A549 (cell line): ENCODE results near the gene BRPF3. TPM values are rescaled to one million over a fixed set of nuclear protein-coding genes. Genes with fewer than 3 reads are reported as not detected.

Experiments used
- ATAC-seq, 2 experiments: fragments of 200-7000 bp in 1 of 2; fragments of >200 bp in 1 of 2; cut with Nextera tagmentation in 1 of 2; cut with Tn5 transposase in 1 of 2; 3 replicates each; pipeline versions ENCODE4 v1.8.0 to v1.9.1; 2018 to 2020; ENCODE audit warnings: mild to moderate bottlenecking in 1 of 2, moderate library complexity in 1 of 2
- CTCF ChIA-PET: fragments of 300-600 bp; sonication (Branson Sonifier 250); formaldehyde crosslinking; extraction: SDS; loops from one replicate; lab custom pipeline; 2021; ENCODE audit warnings: antibody characterized with exemption, inconsistent platforms; lab: Yijun Ruan, JAX
- POLR2A ChIA-PET: fragments of 350-600 bp; formaldehyde crosslinking; extraction: SDS; loops from one replicate; lab custom pipeline; 2021; ENCODE audit warnings: antibody characterized with exemption, inconsistent platforms; lab: Yijun Ruan, JAX
- DNase-seq, 2 experiments: peaks; one replicate each; pipeline versions ENCODE4 v3.0.0 to v3.0.0-alpha.2; 2011 to 2016; ENCODE audit warnings: low read depth in 1 of 2, low spot score in 1 of 2
- FAIRE-seq: peaks from 2 replicates; lab custom pipeline; 2011; peaks lifted over from hg19 to GRCh38; lab: Jason Lieb, UNC
- H3K27ac ChIP-seq, 2 experiments: fragments of >200 bp; sonication (Bioruptor Twin); formaldehyde crosslinking; 3 replicates each; pipeline ENCODE4 v1.5.1; 2016 to 2017
- H3K4me1 ChIP-seq: fragments of >200 bp; sonication (Bioruptor Twin); formaldehyde crosslinking; 3 replicates; pipeline ENCODE4 v1.6.1; 2016
- H3K4me2 ChIP-seq: fragments of >200 bp; sonication (Bioruptor Twin); formaldehyde crosslinking; 3 replicates; pipeline ENCODE4 v1.6.1; 2016
- H3K4me3 ChIP-seq: fragments of >200 bp; sonication (Bioruptor Twin); formaldehyde crosslinking; 3 replicates; pipeline ENCODE4 v1.5.1; 2016
- H3K9me3 ChIP-seq: fragments of >200 bp; sonication (Bioruptor Twin); formaldehyde crosslinking; 3 replicates; pipeline ENCODE4 v1.6.1; 2016
- ATOH8 ChIP-seq: fragments of 250-450 bp; sonication (Bioruptor Pico); IDR thresholded peaks from 2 replicates; pipeline ENCODE4 v1.5.0; 2020; ENCODE audit warnings: low read depth, mild to moderate bottlenecking, moderate library complexity
- BHLHE40 ChIP-seq: IDR thresholded peaks from 2 replicates; pipeline ENCODE4 v1.6.1; 2012; ENCODE audit warnings: low read depth, low read length, inconsistent platforms
- CEBPB ChIP-seq, 2 experiments: fragments of >200 bp in 1 of 2; sonication (Bioruptor Twin) in 1 of 2; formaldehyde crosslinking in 1 of 2; IDR thresholded peaks; 2 replicates each; pipeline ENCODE4 v1.6.1; 2012 to 2016
- CHD2 ChIP-seq: fragments of 150-350 bp; IDR thresholded peaks from 2 replicates; pipeline ENCODE4 v1.6.1; 2014; ENCODE audit warnings: low read length; ENCODE audit not compliant: partially characterized antibody
- CHD4 ChIP-seq: fragments of 200-600 bp; sonication (generic); IDR thresholded peaks from 2 replicates; pipeline ENCODE4 v1.6.1; 2016; ENCODE audit warnings: antibody characterized with exemption, mild to moderate bottlenecking, borderline replicate concordance
- E2F6 ChIP-seq: IDR thresholded peaks from 2 replicates; pipeline ENCODE4 v1.6.1; 2012; ENCODE audit warnings: low read depth, borderline replicate concordance
- ESRRA ChIP-seq: fragments of 150-350 bp; IDR thresholded peaks from 2 replicates; pipeline ENCODE4 v1.6.1; 2014; ENCODE audit warnings: mild to moderate bottlenecking, low read length, borderline replicate concordance
- FOSB ChIP-seq: fragments of 250-450 bp; sonication (Bioruptor Pico); IDR thresholded peaks from 2 replicates; pipeline ENCODE4 v1.5.0; 2020; ENCODE audit warnings: mild to moderate bottlenecking, moderate library complexity
- FOXS1 ChIP-seq: fragments of 250-450 bp; sonication (Bioruptor Pico); IDR thresholded peaks from 2 replicates; pipeline ENCODE4 v1.5.0; 2020; ENCODE audit warnings: mild to moderate bottlenecking, moderate library complexity
- GATA3 ChIP-seq: IDR thresholded peaks from 2 replicates; pipeline ENCODE4 v1.6.1; 2012; ENCODE audit warnings: borderline replicate concordance
- HDAC2 ChIP-seq: fragments of 200-600 bp; sonication (generic); IDR thresholded peaks from 2 replicates; pipeline ENCODE4 v1.6.1; 2016
- HEYL ChIP-seq: fragments of 250-450 bp; sonication (Bioruptor Pico); IDR thresholded peaks from 2 replicates; pipeline ENCODE4 v1.8.0; 2021; ENCODE audit warnings: mild to moderate bottlenecking, moderate library complexity
- HMGXB4 ChIP-seq: fragments of 250-450 bp; sonication (Bioruptor Pico); IDR thresholded peaks from 2 replicates; pipeline ENCODE4 v1.5.0; 2021; ENCODE audit warnings: mild to moderate bottlenecking, moderate library complexity, borderline replicate concordance
- HOXA7 ChIP-seq: fragments of 250-450 bp; sonication (Bioruptor Pico); IDR thresholded peaks from 2 replicates; pipeline ENCODE4 v1.5.0; 2020; ENCODE audit warnings: mild to moderate bottlenecking, moderate library complexity
- HOXB5 ChIP-seq: fragments of 250-450 bp; sonication (Bioruptor Pico); IDR thresholded peaks from 2 replicates; pipeline ENCODE4 v1.5.0; 2020; ENCODE audit warnings: mild to moderate bottlenecking, moderate library complexity
- JUNB ChIP-seq: fragments of >200 bp; sonication (Bioruptor Twin); formaldehyde crosslinking; IDR thresholded peaks from 2 replicates; pipeline ENCODE4 v1.6.1; 2016
- KDM1A ChIP-seq: fragments of 200-600 bp; sonication (generic); IDR thresholded peaks from 2 replicates; pipeline ENCODE4 v1.6.1; 2016; ENCODE audit warnings: low read depth, mild to moderate bottlenecking
- MAFK ChIP-seq: fragments of 450-650 bp; IDR thresholded peaks from 2 replicates; pipeline ENCODE4 v1.6.1; 2014; ENCODE audit not compliant: partially characterized antibody
- MAZ ChIP-seq: fragments of 150-350 bp; IDR thresholded peaks from 2 replicates; pipeline ENCODE4 v1.6.1; 2014; ENCODE audit warnings: antibody characterized with exemption, low read depth, low read length, borderline replicate concordance
- PHF8 ChIP-seq: fragments of 200-600 bp; sonication (generic); IDR thresholded peaks from 2 replicates; pipeline ENCODE4 v1.6.1; 2016; ENCODE audit warnings: low read depth, mild to moderate bottlenecking, antibody characterized with exemption, moderate library complexity, borderline replicate concordance
- POLR2A ChIP-seq: IDR thresholded peaks from 2 replicates; pipeline ENCODE4 v1.6.1; 2012; ENCODE audit warnings: mild to moderate bottlenecking, low read length
- RAD21 ChIP-seq, 2 experiments: fragments of >200 bp in 1 of 2; sonication (Bioruptor Twin) in 1 of 2; formaldehyde crosslinking in 1 of 2; IDR thresholded peaks in 1 of 2; conservative IDR thresholded peaks in 1 of 2; 2 replicates in 1 of 2; 3 replicates in 1 of 2; pipeline ENCODE4 v1.6.1; 2012 to 2018; ENCODE audit warnings: inconsistent platforms in 1 of 2
- RARB ChIP-seq: fragments of 250-450 bp; sonication (Bioruptor Pico); IDR thresholded peaks from 2 replicates; pipeline ENCODE4 v1.8.0; 2021; ENCODE audit warnings: mild to moderate bottlenecking, moderate library complexity
- RFX5 ChIP-seq: fragments of 450-650 bp; IDR thresholded peaks from 2 replicates; pipeline ENCODE4 v1.7.1; 2014; ENCODE audit warnings: antibody characterized with exemption, mild to moderate bottlenecking, moderate library complexity
- RNF2 ChIP-seq: fragments of 200-600 bp; sonication (generic); IDR thresholded peaks from 2 replicates; pipeline ENCODE4 v1.6.1; 2016; ENCODE audit warnings: low read depth, mild to moderate bottlenecking, antibody characterized with exemption, moderate library complexity, borderline replicate concordance
- SREBF2 ChIP-seq: fragments of 450-650 bp; IDR thresholded peaks from 2 replicates; pipeline ENCODE4 v1.6.1; 2014; ENCODE audit warnings: mild to moderate bottlenecking, moderate library complexity
- TP53 ChIP-seq: fragments of 250-450 bp; sonication (Bioruptor Pico); IDR thresholded peaks from 2 replicates; pipeline ENCODE4 v1.5.0; 2021; ENCODE audit warnings: mild to moderate bottlenecking, moderate library complexity
- ZC3H11A ChIP-seq: fragments of 450-650 bp; IDR thresholded peaks from 2 replicates; pipeline ENCODE4 v1.6.1; 2014; ENCODE audit warnings: antibody characterized with exemption, mild to moderate bottlenecking
- ZNF302 ChIP-seq: fragments of 250-450 bp; sonication (Bioruptor Pico); IDR thresholded peaks from 2 replicates; pipeline ENCODE4 v1.9.0; 2021; ENCODE audit warnings: inconsistent platforms, mild to moderate bottlenecking, moderate library complexity
- WGBS: methylation state at CpG from one replicate; pipeline ENCODE4 v1.1.6; 2017; ENCODE audit errors: missing lambda C conversion rate; 5-methylcytosine and 5-hydroxymethylcytosine counted together
- polyA plus RNA-seq, 4 experiments: library from polyadenylated mRNA; depleted of rRNA in 3 of 4; stranded (reverse); fragments of >200 nt; fragmentation: RNase III in 1 of 4; extraction: RNeasy Plus Mini Kit Qiagen cat#74134 plus additional on column Dnase treatment in 1 of 4; gene quantifications; 2 replicates in 3 of 4; 3 replicates in 1 of 4; pipeline ENCODE4 v1.2.3, GENCODE V29; 2011 to 2017
- TF ChIP-seq, protein P1 (sequence below): fragments of 200-600 bp; sonication (generic); IDR thresholded peaks from 2 replicates; pipeline ENCODE4 v1.6.1; 2016; ENCODE audit warnings: antibody characterized with exemption, mild to moderate bottlenecking, moderate library complexity

BRPF3 gene
- polyA plus RNA-seq, 2 of the 4 experiments (the other 2 are of a cell fraction): 9.8 to 11.2 TPM

DNA sequence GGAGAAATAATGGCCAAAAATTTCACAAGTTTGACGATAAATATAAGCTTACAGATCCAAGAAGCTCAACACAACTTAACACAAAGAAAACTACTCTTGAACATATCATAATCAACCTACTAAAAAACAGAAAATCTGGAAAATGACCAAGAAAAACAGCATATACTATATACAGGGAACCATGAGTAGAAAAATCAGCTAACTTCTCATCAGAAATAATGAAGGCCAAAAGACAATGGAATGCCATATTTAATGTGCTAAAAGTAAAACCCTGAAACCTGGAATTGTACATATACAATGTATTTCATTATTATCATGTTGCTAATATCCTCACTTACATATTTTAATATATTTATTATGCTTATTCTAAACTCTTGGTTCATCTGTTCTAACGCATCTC lies 40.9 kb upstream of the BRPF3 start:
- CTCF ChIA-PET: interaction anchor here (1.1 kb wide), 1 partner anchor 16 kb away, joined by 3 read pairs; no protein-coding TSS in a partner anchor
- no peak for ATAC-seq
- no peak for DNase-seq
- TF ChIP-seq ZC3H11A (no peak), BHLHE40 (no peak), HOXA7 (CRISPR knock-in tag) (no peak), SREBF2 (no peak), MAZ (no peak), HMGXB4 (no peak), TP53 (no peak), FOSB (CRISPR knock-in tag) (no peak), KDM1A (no peak), ATOH8 (CRISPR knock-in tag) (no peak), HOXB5 (no peak), CEBPB (IDR thresholded peaks at IDR 0.05) (no peak), JUNB (no peak), RNF2 (no peak), E2F6 (no peak), ESRRA (no peak), CHD4 (no peak), HDAC2 (no peak), RAD21 (conservative IDR thresholded peaks at IDR 0.05 in 1 of 2, IDR thresholded peaks at IDR 0.05 in 1 of 2) (no peak)
- TF ChIP-seq, protein P1, sequence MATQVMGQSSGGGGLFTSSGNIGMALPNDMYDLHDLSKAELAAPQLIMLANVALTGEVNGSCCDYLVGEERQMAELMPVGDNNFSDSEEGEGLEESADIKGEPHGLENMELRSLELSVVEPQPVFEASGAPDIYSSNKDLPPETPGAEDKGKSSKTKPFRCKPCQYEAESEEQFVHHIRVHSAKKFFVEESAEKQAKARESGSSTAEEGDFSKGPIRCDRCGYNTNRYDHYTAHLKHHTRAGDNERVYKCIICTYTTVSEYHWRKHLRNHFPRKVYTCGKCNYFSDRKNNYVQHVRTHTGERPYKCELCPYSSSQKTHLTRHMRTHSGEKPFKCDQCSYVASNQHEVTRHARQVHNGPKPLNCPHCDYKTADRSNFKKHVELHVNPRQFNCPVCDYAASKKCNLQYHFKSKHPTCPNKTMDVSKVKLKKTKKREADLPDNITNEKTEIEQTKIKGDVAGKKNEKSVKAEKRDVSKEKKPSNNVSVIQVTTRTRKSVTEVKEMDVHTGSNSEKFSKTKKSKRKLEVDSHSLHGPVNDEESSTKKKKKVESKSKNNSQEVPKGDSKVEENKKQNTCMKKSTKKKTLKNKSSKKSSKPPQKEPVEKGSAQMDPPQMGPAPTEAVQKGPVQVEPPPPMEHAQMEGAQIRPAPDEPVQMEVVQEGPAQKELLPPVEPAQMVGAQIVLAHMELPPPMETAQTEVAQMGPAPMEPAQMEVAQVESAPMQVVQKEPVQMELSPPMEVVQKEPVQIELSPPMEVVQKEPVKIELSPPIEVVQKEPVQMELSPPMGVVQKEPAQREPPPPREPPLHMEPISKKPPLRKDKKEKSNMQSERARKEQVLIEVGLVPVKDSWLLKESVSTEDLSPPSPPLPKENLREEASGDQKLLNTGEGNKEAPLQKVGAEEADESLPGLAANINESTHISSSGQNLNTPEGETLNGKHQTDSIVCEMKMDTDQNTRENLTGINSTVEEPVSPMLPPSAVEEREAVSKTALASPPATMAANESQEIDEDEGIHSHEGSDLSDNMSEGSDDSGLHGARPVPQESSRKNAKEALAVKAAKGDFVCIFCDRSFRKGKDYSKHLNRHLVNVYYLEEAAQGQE: no peak
- Histone ChIP-seq H3K4me3 (no peak overlapping the region), H3K4me2 (no peak overlapping the region), H3K9me3 (peaks cover 8% of the 10 kb centered on the region; the same call in 1 of the 3 replicates), H3K4me1 (no peaks in the 10 kb centered on the region), H3K27ac (no peak overlapping the region)
- WGBS: 71% methylated on average over 2 of the region's 2 CpGs
- POLR2A ChIA-PET: no interaction called here
- FAIRE-seq: no peak

DNA sequence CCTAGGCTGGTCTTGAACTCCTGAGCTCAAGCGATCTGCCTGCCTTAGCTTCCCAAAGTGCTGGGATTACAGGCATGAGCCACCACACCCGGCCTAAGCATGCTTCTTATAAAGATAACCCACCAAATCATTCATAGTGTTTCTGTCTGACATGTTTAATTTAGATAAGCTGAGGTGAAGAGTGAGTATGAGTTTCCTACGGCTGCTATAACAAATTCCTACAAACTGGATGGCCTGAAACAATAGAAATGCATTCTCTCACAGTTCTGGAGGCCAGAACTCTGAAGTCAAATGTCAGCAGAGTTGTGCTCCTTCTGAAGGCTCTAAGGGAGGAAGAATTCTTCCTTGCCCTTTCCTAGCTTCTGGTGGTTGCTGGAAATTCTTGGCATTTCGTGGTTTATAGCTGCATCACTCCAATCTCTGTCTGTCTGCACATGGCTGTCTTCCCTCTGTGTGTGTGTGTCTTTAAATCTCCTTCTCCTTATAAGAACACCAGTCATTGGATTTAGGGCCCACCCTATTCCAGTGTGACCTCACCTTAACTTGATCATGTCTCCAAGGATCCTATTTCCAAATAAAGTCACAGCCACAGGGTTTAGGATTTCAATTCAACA lies 36.3 kb upstream of the BRPF3 start:
- TF ChIP-seq RFX5 (no peak), CHD2 (no peak), PHF8 (no peak), RARB (CRISPR knock-in tag) (no peak), ZNF302 (CRISPR knock-in tag) (no peak), BHLHE40 (no peak), GATA3 (no peak), POLR2A (no peak), KDM1A (no peak), FOXS1 (CRISPR knock-in tag) (no peak), FOSB (CRISPR knock-in tag) (no peak), TP53 (no peak), RNF2 (no peak), HEYL (CRISPR knock-in tag) (no peak), MAFK (no peak)
- Histone ChIP-seq H3K4me1 (no peaks in the 10 kb centered on the region), H3K4me2 (no peak overlapping the region), H3K27ac (no peak overlapping the region), H3K9me3 (peaks cover 7% of the 10 kb centered on the region; the same call in 1 of the 3 replicates), H3K4me3 (no peak overlapping the region)
- ChIA-PET POLR2A (no interaction called here), CTCF (no interaction called here)
- ATAC-seq: no peak
- WGBS: 52% methylated on average over 4 of the region's 4 CpGs
- no peak for FAIRE-seq
- DNase-seq: no peak
